Smooth muscle cell (in vitro differentiated cells): ENCODE data around the gene LGALS4. TPM values are rescaled to one million over a fixed set of nuclear protein-coding genes. Genes with fewer than 3 reads are reported as not detected.
"Not testable (repeated sequence)": the region's sequence is repeated elsewhere in the genome, so short reads cannot be mapped to it uniquely, and the experiment has no call there.

Experiments
- DNase-seq: peaks from one replicate; lab custom pipeline; 2025; ENCODE audit not compliant: unreplicated experiment; lab: John Stamatoyannopoulos, UW
- H2AFZ ChIP-seq: fragments of 200-600 bp; sonication (generic); 2 replicates; pipeline ENCODE4 v1.6.0; 2016; ENCODE audit warnings: antibody characterized with exemption, low read depth, mild to moderate bottlenecking
- H3F3A ChIP-seq: fragments of 200-600 bp; sonication (generic); 2 replicates; pipeline ENCODE4 v1.6.0; 2017; ENCODE audit warnings: antibody characterized with exemption, low read depth
- H3K27ac ChIP-seq: fragments of 200-600 bp; sonication (generic); 2 replicates; pipeline ENCODE4 v1.5.1; 2016; ENCODE audit warnings: low read depth, mild to moderate bottlenecking
- H3K27me3 ChIP-seq: fragments of 200-600 bp; sonication (generic); 2 replicates; pipeline ENCODE4 v1.6.1; 2016; ENCODE audit warnings: low read depth, mild to moderate bottlenecking
- H3K36me3 ChIP-seq: fragments of 200-600 bp; sonication (generic); 2 replicates; pipeline ENCODE4 v1.5.1; 2016; ENCODE audit warnings: low read depth
- H3K4me1 ChIP-seq: fragments of 200-600 bp; sonication (generic); 2 replicates; pipeline ENCODE4 v1.5.1; 2016; ENCODE audit warnings: low read depth
- H3K4me2 ChIP-seq: fragments of 200-600 bp; sonication (generic); 2 replicates; pipeline ENCODE4 v1.6.0; 2016; ENCODE audit warnings: mild to moderate bottlenecking
- H3K4me3 ChIP-seq: fragments of 200-600 bp; sonication (generic); 2 replicates; pipeline ENCODE4 v1.5.1; 2016; ENCODE audit warnings: mild to moderate bottlenecking
- H3K79me2 ChIP-seq: fragments of 200-600 bp; sonication (generic); 2 replicates; pipeline ENCODE4 v1.6.0; 2016; ENCODE audit warnings: low read depth, mild to moderate bottlenecking
- H3K9ac ChIP-seq: fragments of 200-600 bp; sonication (generic); 2 replicates; pipeline ENCODE4 v1.6.0; 2016; ENCODE audit warnings: low read depth
- H3K9me3 ChIP-seq: fragments of 200-600 bp; sonication (generic); replicated peaks from 2 replicates; pipeline ENCODE4 v1.5.1; 2016; ENCODE audit warnings: low read depth
- H4K20me1 ChIP-seq: fragments of 200-600 bp; sonication (generic); 2 replicates; pipeline ENCODE4 v1.6.0; 2016; ENCODE audit warnings: low read depth
- WGBS: methylation state at CpG from one replicate; pipeline ENCODE4 v1.1.7; 2016; ENCODE audit warnings: low lambda C conversion rate; 5-methylcytosine and 5-hydroxymethylcytosine counted together
- polyA plus RNA-seq: library from polyadenylated mRNA; unstranded; fragments of >200 nt; fragmentation: Nextera tagmentation; extraction: Ambion mirVana; gene quantifications from 2 replicates; pipeline ENCODE4 v1.2.1, GENCODE V29; 2016
- total RNA-seq: library from RNA; depleted of rRNA; stranded (reverse); fragments of >200 nt; gene quantifications from 2 replicates; pipeline ENCODE4 v1.2.3, GENCODE V29; 2014
- TF ChIP-seq, protein P1 (sequence below): fragments of 200-600 bp; sonication (generic); IDR thresholded peaks from 2 replicates; pipeline ENCODE4 v1.5.1; 2017; ENCODE audit warnings: borderline replicate concordance, mild to moderate bottlenecking, antibody characterized with exemption; ENCODE audit not compliant: insufficient read depth, poor library complexity, severe bottlenecking

Gene LGALS4
- total and polyA plus RNA-seq, 2 experiments from 2014 or later, result 2.4 TPM; not detected in 1

DNA sequence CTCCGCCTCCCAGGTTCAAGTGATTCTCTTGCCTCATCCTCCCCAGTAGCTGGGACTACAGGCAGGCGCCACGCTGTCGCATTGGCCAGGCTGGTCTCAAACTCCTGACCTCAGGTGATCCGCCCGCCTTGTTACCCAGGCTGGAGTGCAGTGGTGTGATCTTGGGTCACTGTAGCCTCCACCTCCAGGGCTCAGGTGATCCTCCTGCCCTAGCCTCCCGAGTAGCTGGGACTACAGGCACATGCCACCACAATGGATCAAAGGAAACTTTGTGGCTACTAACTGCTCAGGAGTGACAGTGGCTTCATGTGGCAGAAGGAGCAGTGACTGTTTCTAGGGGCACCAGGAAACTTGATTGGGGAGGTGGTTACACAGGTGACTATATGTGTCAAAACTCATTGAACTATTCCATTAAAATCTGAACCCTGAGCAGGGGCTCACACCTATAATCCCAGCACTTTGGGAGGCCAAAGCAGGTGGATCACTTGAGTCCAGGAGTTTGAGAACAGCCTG, 27.5 kb downstream of the LGALS4 start:
- H3K4me1 ChIP-seq, result no peaks in the 10 kb centered on the region
- TF ChIP-seq, protein P1, sequence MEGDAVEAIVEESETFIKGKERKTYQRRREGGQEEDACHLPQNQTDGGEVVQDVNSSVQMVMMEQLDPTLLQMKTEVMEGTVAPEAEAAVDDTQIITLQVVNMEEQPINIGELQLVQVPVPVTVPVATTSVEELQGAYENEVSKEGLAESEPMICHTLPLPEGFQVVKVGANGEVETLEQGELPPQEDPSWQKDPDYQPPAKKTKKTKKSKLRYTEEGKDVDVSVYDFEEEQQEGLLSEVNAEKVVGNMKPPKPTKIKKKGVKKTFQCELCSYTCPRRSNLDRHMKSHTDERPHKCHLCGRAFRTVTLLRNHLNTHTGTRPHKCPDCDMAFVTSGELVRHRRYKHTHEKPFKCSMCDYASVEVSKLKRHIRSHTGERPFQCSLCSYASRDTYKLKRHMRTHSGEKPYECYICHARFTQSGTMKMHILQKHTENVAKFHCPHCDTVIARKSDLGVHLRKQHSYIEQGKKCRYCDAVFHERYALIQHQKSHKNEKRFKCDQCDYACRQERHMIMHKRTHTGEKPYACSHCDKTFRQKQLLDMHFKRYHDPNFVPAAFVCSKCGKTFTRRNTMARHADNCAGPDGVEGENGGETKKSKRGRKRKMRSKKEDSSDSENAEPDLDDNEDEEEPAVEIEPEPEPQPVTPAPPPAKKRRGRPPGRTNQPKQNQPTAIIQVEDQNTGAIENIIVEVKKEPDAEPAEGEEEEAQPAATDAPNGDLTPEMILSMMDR, result no peak
- no peaks in the 10 kb centered on the region for H4K20me1 ChIP-seq
- H3K9me3 ChIP-seq, result no peaks in the 10 kb centered on the region
- H2AFZ ChIP-seq, result no peak overlapping the region
- no peak for DNase-seq
- no peaks in the 10 kb centered on the region for H3K79me2 ChIP-seq
- 98% methylated on average over 7 of the region's 7 CpGs for WGBS
- no peaks in the 10 kb centered on the region for H3K27me3 ChIP-seq
- no peak overlapping the region for H3K4me3 ChIP-seq
- H3K4me2 ChIP-seq, result no peak overlapping the region
- H3K36me3 ChIP-seq, result no peaks in the 10 kb centered on the region
- H3F3A ChIP-seq, result no peaks in the 10 kb centered on the region
- no peak overlapping the region for H3K9ac ChIP-seq
- no peak overlapping the region for H3K27ac ChIP-seq

DNA sequence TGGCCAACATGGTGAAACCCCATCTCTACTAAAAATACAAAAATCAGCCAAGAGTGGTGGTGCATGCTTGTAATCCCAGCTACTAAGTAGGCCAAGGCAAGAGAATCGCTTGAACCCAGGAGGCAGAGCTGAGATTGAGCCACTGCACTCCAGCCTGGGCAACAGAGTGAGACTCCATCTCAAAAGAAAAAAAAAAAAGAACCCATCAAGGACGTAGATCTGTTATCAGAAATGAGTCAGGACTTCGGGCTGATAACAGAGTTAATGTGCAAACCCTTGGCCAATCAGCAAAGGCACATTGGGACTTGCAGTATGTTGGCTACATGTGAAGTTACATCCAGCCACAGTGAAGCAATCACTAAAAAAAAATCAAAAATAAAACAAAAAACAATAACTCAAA, 28.5 kb downstream of the LGALS4 start:
- no peaks in the 10 kb centered on the region for H3K9me3 ChIP-seq

DNA sequence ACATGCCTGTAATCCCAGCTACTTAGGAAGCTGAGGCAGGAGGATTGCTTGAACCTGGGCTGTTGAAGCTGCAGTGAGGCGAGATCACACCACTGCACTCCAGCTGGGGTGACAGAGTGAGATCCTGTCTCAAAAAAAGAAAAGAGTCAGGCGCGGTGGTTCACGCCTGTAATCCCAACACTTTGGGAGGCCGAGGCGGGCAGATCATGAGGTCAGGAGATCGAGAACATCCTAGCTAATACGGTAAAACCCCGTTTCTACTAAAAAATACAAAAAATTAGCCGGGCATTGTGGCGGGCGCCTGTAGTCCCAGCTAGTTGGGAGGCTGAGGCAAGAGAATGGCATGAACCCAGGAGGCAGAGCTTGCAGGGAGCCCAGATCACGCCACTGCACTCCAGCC, 30.5 kb downstream of the LGALS4 start:
- H3K36me3 ChIP-seq, H4K20me1 ChIP-seq, H3F3A ChIP-seq, H3K4me3 ChIP-seq, H3K9ac ChIP-seq, H2AFZ ChIP-seq, H3K27ac ChIP-seq, H3K4me1 ChIP-seq, H3K79me2 ChIP-seq, DNase-seq, H3K9me3 ChIP-seq, H3K4me2 ChIP-seq, H3K27me3 ChIP-seq: not testable (repeated sequence)
- 98% methylated on average over 13 of the region's 13 CpGs for WGBS

More for the DNA sequence above, 28.5 kb downstream of the LGALS4 start:
- Histone ChIP-seq H3K9ac (no peak overlapping the region), H2AFZ (no peak overlapping the region), H3K27me3 (no peaks in the 10 kb centered on the region), H3K4me2 (no peak overlapping the region), H3F3A (no peaks in the 10 kb centered on the region), H3K27ac (no peak overlapping the region), H3K36me3 (no peaks in the 10 kb centered on the region), H3K4me1 (no peaks in the 10 kb centered on the region), H3K79me2 (no peaks in the 10 kb centered on the region), H4K20me1 (no peaks in the 10 kb centered on the region), H3K4me3 (no peak overlapping the region)
- no peak for DNase-seq
- WGBS, result 64% methylated on average over 3 of the region's 3 CpGs
- TF ChIP-seq, protein P1, result no peak

DNA sequence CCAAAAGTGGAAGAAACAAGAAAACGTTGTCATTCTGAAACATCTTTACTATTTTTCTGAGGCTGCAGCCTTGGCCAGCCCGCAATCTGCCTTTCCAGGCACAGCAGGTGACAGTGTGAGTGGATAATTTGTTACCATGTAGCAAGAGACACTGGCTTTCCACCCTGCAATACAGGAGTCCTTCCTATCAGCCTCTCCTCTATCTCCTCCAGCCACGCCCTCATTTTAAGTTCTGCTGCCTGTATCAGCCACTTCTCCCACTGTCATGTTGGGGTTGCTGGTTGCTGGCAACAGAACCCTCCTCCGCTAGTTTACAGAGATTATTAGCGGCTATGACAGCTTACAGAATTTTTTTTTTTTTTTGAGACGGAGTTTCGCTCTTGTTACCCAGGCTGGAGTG, 31.7 kb downstream of the LGALS4 start:
- H4K20me1 ChIP-seq, result no peaks in the 10 kb centered on the region
- WGBS, result 89% methylated on average over 7 of the region's 7 CpGs
- no peaks in the 10 kb centered on the region for H3K36me3 ChIP-seq

More for the DNA sequence above, 31.7 kb downstream of the LGALS4 start:
- no peaks in the 10 kb centered on the region for H3K79me2 ChIP-seq
- H3K27me3 ChIP-seq, result no peaks in the 10 kb centered on the region
- H3K4me3 ChIP-seq, result no peak overlapping the region
- H3K4me1 ChIP-seq, result no peaks in the 10 kb centered on the region
- TF ChIP-seq, protein P1, result no peak
- no peak for DNase-seq
- H3K4me2 ChIP-seq, result no peak overlapping the region
- H3K9me3 ChIP-seq, result no peaks in the 10 kb centered on the region
- H2AFZ ChIP-seq, result no peak overlapping the region
- no peaks in the 10 kb centered on the region for H3F3A ChIP-seq
- H3K9ac ChIP-seq, result no peak overlapping the region
- no peak overlapping the region for H3K27ac ChIP-seq
